HG03196 (cell line): ENCODE measurements around the gene CHSY1.

Experiments used
- ATAC-seq: cut with Tn5 transposase; IDR thresholded peaks from one replicate; pipeline ENCODE4 v1.9.1; 2021; ENCODE audit not compliant: unreplicated experiment

CHSY1 gene

GRCh38 chr15:101269479-101270223, 17.8 kb upstream of the CHSY1 start:
- no peak for ATAC-seq

- ATAC-seq, result no peak
Measured at GRCh38 chr15:101267320-101268104, 15.7 kb upstream of the CHSY1 start.

GRCh38 chr15:101266787-101267186, 14.9 kb upstream of the CHSY1 start:
- no peak for ATAC-seq

- ATAC-seq, result no peak
Measured at GRCh38 chr15:101266034-101266433, 14.2 kb upstream of the CHSY1 start.

- ATAC-seq, result no peak
Measured at GRCh38 chr15:101264911-101265641, 13.2 kb upstream of the CHSY1 start.

- no peak for ATAC-seq
Measured at GRCh38 chr15:101264011-101264410, 12.2 kb upstream of the CHSY1 start.

- ATAC-seq, result no peak
Measured at GRCh38 chr15:101262551-101262950, 10.7 kb upstream of the CHSY1 start.

- no peak for ATAC-seq
Measured at GRCh38 chr15:101258238-101259144, 6.6 kb upstream of the CHSY1 start.

- no peak for ATAC-seq
Measured at GRCh38 chr15:101256757-101257156, 4.9 kb upstream of the CHSY1 start.

- ATAC-seq, result no peak
Measured at GRCh38 chr15:101255615-101256241, 3.9 kb upstream of the CHSY1 start.

- no peak for ATAC-seq
Measured at GRCh38 chr15:101255051-101255395, 3.2 kb upstream of the CHSY1 start.

GRCh38 chr15:101254157-101255050, 2.6 kb upstream of the CHSY1 start:
- no peak for ATAC-seq

- peak; percentile 6 for ATAC-seq
Measured at GRCh38 chr15:101252836-101253235, 988 bp upstream of the CHSY1 start.

- peak; percentile 23 for ATAC-seq
Measured at GRCh38 chr15:101250873-101251829, 697 bp downstream of the CHSY1 start.

- ATAC-seq, result no peak
Measured at GRCh38 chr15:101250341-101250831, 1.5 kb downstream of the CHSY1 start.

- no peak for ATAC-seq
Measured at GRCh38 chr15:101248274-101248673, 3.6 kb downstream of the CHSY1 start.

GRCh38 chr15:101246824-101247745, 4.8 kb downstream of the CHSY1 start:
- ATAC-seq, result no peak
